ENCODE data around the gene ERBB2. TPM values are rescaled to one million over a fixed set of nuclear protein-coding genes. Genes with fewer than 3 reads are reported as not detected.

Gene ERBB2
- total and polyA plus RNA-seq, 9 of the 15 experiments (the other 6 are each of a cell fraction or from before 2014, with no cell fraction given), result 0.74 to 5.6 (median 3.3) TPM

DNA sequence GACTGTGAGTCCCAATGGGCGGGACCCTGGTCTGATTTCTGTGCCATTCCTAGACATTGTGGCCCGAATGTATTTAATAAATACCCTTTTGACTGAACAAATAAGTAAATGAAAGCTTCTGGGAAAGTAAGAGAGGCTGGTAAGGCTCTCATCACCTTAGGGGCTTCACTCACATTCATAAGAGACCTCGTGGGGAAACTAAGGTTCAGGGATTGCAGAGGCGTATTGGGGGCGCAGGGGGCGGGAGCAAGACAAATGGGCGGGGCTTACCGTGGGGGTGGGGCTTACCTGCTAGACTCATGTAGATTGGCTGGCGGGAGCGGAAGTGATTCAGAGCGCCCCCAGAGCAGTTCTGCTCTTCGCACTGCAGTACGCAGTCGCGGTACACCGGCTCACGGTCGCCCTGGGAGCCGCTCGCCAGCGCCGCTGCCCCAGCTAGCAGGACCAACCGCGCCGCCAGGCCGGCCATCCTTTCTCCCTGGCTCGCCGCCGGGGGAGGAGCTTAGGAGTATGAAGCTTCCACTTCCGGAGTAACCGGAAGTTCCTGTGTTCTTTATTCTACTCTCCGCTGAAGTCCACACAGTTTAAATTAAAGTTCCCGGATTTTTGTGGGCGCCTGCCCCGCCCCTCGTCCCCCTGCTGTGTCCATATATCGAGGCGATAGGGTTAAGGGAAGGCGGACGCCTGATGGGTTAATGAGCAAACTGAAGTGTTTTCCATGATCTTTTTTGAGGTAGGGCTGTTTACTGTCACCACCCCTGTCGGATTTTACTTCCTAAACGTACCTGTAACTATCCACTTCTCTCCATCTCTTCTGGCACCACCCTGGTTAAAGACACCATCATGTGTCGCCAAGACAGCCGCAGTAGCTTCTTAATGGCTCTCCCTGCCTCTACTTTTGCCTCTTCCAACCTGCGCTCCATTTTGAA lies 12.1 kb upstream of the ERBB2 start, which contains the start of gene PGAP3:
Gene PGAP3, minus strand, starts transcription at position 512 of the 929 bp plus-strand sequence. Its CDS starts 43 bp downstream, at position 469.
- no peaks in the 10 kb centered on the region for H3K9me3 ChIP-seq (replicated peaks; ENCODE audit: control insufficient read depth, insufficient read depth, low read depth, low read length)
- no peaks in the 10 kb centered on the region for H3K36me3 ChIP-seq (ENCODE audit: control insufficient read depth, insufficient read depth, low read length)
- CTCF ChIA-PET (ENCODE audit: low intra/inter-chr PET ratio), result interaction anchor here (0.5 to 1.3 kb wide), 2 partner anchors 66 to 287 kb away, joined by 3 to 4 read pairs; no protein-coding TSS in a partner anchor
- peaks cover 7% of the 10 kb centered on the region; the same call in 2 of the 3 replicates for H3K79me2 ChIP-seq (ENCODE audit: control insufficient read depth, insufficient read depth, low read length)
- H3K9me1 ChIP-seq (ENCODE audit: control insufficient read depth, insufficient read depth, low read length), result no peaks in the 10 kb centered on the region
- peak within 1 kb of the TSS; percentile 95 for H3K4me2 ChIP-seq (ENCODE audit: insufficient read depth, low read length)
- POLR2A ChIA-PET, result interaction anchor here (0.5 to 2.0 kb wide), 21 partner anchors 9 to 406 kb away, joined by 3 to 16 read pairs (median 3); partner anchors contain the start of gene CDK12
- ATAC-seq (peak; percentile 93), FAIRE-seq (peak; percentile 91), DNase-seq (ENCODE audit: extremely low read depth in 1 of 4, low spot score in 3 of 4) (peak; percentile 94 to 97 (median 94))
- peak within 1 kb of the TSS; percentile 78 for H3K27ac ChIP-seq (ENCODE audit: extremely low read depth, low read depth, low read length)
- peak within 1 kb of the TSS; percentile 50 for H3K4me3 ChIP-seq
- peaks cover 16 to 20% of the 10 kb centered on the region in 2 experiments; a peak in 4 of 5 replicates for H3K4me1 ChIP-seq (replicated peaks in 1 of 2; ENCODE audit: control insufficient read depth in 2 of 2, insufficient read depth in 2 of 2, low read length in 2 of 2)
- intact Hi-C loops (cut with micrococcal nuclease) (loop anchor here (5.0 kb wide), 1 partner anchor 44 kb away; the partner anchor contains the start of gene MIEN1), in situ Hi-C loops (cut with MboI) (no loop called here)
- WGBS (ENCODE audit: insufficient coverage, low coverage, missing lambda C conversion rate), result 2% methylated on average over 32 of the region's 45 CpGs
- peak within 1 kb of the TSS; percentile 75 to 90 for H3K9ac ChIP-seq (ENCODE audit: insufficient read depth in 1 of 2, low read depth in 2 of 2, low read length in 2 of 2)
- H2AFZ ChIP-seq (ENCODE audit: low read depth, low read length), result peak within 1 kb of the TSS; percentile 87
- BruUV-seq (replicated peaks), result TSS peak; percentile 93
- no peaks in the 10 kb centered on the region for H3K27me3 ChIP-seq (ENCODE audit: control insufficient read depth in 2 of 2, insufficient read depth in 2 of 2, low read length in 2 of 2)
- no peaks in the 10 kb centered on the region for H4K20me1 ChIP-seq (replicated peaks; ENCODE audit: control insufficient read depth, insufficient read depth, low read length)
- TF ChIP-seq NFE2L1 (tag; IDR thresholded peaks at IDR 0.05; ENCODE audit: borderline replicate concordance, low read depth) (no peak), ELF4 (CRISPR knock-in tag; IDR thresholded peaks at IDR 0.05) (no peak), RBM39 (optimal IDR thresholded peaks at IDR 0.05; ENCODE audit: low read depth, low read length) (no peak), SMARCB1 (IDR thresholded peaks at IDR 0.05; ENCODE audit: insufficient read length, low read depth) (no peak), ZNF263 (CRISPR knock-in tag; IDR thresholded peaks at IDR 0.05; ENCODE audit: borderline replicate concordance) (no peak), ZNF780A (CRISPR knock-in tag; IDR thresholded peaks at IDR 0.05) (no peak), MXI1 (IDR thresholded peaks at IDR 0.05; ENCODE audit: low read depth, low read length) (0 out of 2 replicates have a peak, but pooled peaks have one; percentile 36), ZNF785 (CRISPR knock-in tag; IDR thresholded peaks at IDR 0.05) (no peak), ZNF668 (CRISPR knock-in tag; IDR thresholded peaks at IDR 0.05) (no peak), U2AF1 (optimal IDR thresholded peaks at IDR 0.05; ENCODE audit: low read depth, low read length) (no peak), ELF1 (tag; IDR thresholded peaks at IDR 0.05) (peak; percentile 96)
- TF ChIP-seq, protein P1, sequence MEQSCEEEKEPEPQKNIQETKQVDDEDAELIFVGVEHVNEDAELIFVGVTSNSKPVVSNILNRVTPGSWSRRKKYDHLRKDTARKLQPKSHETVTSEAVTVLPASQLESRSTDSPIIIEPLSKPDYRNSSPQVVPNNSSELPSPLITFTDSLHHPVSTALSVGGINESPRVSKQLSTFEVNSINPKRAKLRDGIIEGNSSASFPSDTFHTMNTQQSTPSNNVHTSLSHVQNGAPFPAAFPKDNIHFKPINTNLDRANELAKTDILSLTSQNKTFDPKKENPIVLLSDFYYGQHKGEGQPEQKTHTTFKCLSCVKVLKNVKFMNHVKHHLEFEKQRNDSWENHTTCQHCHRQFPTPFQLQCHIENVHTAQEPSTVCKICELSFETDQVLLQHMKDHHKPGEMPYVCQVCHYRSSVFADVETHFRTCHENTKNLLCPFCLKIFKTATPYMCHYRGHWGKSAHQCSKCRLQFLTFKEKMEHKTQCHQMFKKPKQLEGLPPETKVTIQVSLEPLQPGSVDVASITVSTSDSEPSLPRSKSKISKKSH (CRISPR knock-in tag; IDR thresholded peaks at IDR 0.05), result no peak
- TF ChIP-seq, protein P2, sequence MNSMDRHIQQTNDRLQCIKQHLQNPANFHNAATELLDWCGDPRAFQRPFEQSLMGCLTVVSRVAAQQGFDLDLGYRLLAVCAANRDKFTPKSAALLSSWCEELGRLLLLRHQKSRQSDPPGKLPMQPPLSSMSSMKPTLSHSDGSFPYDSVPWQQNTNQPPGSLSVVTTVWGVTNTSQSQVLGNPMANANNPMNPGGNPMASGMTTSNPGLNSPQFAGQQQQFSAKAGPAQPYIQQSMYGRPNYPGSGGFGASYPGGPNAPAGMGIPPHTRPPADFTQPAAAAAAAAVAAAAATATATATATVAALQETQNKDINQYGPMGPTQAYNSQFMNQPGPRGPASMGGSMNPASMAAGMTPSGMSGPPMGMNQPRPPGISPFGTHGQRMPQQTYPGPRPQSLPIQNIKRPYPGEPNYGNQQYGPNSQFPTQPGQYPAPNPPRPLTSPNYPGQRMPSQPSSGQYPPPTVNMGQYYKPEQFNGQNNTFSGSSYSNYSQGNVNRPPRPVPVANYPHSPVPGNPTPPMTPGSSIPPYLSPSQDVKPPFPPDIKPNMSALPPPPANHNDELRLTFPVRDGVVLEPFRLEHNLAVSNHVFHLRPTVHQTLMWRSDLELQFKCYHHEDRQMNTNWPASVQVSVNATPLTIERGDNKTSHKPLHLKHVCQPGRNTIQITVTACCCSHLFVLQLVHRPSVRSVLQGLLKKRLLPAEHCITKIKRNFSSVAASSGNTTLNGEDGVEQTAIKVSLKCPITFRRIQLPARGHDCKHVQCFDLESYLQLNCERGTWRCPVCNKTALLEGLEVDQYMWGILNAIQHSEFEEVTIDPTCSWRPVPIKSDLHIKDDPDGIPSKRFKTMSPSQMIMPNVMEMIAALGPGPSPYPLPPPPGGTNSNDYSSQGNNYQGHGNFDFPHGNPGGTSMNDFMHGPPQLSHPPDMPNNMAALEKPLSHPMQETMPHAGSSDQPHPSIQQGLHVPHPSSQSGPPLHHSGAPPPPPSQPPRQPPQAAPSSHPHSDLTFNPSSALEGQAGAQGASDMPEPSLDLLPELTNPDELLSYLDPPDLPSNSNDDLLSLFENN (IDR thresholded peaks at IDR 0.05; ENCODE audit: low read depth in 2 of 2, low read length in 2 of 2), result 0 out of 4 replicates have a peak, but pooled peaks of 1 of the 2 experiments have one; percentile 15
- TF ChIP-seq, protein P3, sequence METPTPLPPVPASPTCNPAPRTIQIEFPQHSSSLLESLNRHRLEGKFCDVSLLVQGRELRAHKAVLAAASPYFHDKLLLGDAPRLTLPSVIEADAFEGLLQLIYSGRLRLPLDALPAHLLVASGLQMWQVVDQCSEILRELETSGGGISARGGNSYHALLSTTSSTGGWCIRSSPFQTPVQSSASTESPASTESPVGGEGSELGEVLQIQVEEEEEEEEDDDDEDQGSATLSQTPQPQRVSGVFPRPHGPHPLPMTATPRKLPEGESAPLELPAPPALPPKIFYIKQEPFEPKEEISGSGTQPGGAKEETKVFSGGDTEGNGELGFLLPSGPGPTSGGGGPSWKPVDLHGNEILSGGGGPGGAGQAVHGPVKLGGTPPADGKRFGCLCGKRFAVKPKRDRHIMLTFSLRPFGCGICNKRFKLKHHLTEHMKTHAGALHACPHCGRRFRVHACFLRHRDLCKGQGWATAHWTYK (CRISPR knock-in tag; IDR thresholded peaks at IDR 0.05), result no peak
